ENCODE data around the gene TOM1. TPM values are rescaled to one million over a fixed set of nuclear protein-coding genes. Genes with fewer than 3 reads are reported as not detected.
A peak's percentile ranks its signal among the peaks of the same experiment; 100 is the strongest.

Gene TOM1
- total and polyA plus RNA-seq, 2 of the 13 experiments (the other 11 are each of a cell fraction or from before 2014, with no cell fraction given): 30.8 to 87.3 TPM

- TF ChIP-seq ZNF430 (CRISPR knock-in tag; IDR thresholded peaks at IDR 0.05) (peak; percentile 20; the same call in 1 of the 2 replicates), ZNF646 (CRISPR knock-in tag; IDR thresholded peaks at IDR 0.05) (peak; percentile 93), SKI (IDR thresholded peaks at IDR 0.05; ENCODE audit: partially characterized antibody) (peak; percentile 59), ZNF788 (CRISPR knock-in tag; IDR thresholded peaks at IDR 0.05; ENCODE audit: borderline replicate concordance) (peak; percentile 54; the same call in 1 of the 2 replicates), CCDC6 (CRISPR knock-in tag; IDR thresholded peaks at IDR 0.05) (no peak; the same call in 1 of the 2 replicates), ZNF230 (CRISPR knock-in tag; IDR thresholded peaks at IDR 0.05) (0 out of 2 replicates have a peak, but pooled peaks have one; percentile 44), IKZF1 (IDR thresholded peaks at IDR 0.05) (no peak), ZFAT (CRISPR knock-in tag; conservative IDR thresholded peaks at IDR 0.05) (no peak), MBD4 (IDR thresholded peaks at IDR 0.05; ENCODE audit: borderline replicate concordance, low read length) (no peak), ZNF619 (CRISPR knock-in tag; IDR thresholded peaks at IDR 0.05) (peak; percentile 60; the same call in 1 of the 2 replicates), SRSF4 (IDR thresholded peaks at IDR 0.05; ENCODE audit: low read depth, low read length, poor library complexity, severe bottlenecking) (no peak), ZFP62 (CRISPR knock-in tag; IDR thresholded peaks at IDR 0.05) (no peak), TGIF2 (CRISPR knock-in tag; IDR thresholded peaks at IDR 0.05) (peak; percentile 64), ZNF724P (CRISPR knock-in tag; IDR thresholded peaks at IDR 0.05; ENCODE audit: borderline replicate concordance) (no peak)
- TF ChIP-seq, protein P1, sequence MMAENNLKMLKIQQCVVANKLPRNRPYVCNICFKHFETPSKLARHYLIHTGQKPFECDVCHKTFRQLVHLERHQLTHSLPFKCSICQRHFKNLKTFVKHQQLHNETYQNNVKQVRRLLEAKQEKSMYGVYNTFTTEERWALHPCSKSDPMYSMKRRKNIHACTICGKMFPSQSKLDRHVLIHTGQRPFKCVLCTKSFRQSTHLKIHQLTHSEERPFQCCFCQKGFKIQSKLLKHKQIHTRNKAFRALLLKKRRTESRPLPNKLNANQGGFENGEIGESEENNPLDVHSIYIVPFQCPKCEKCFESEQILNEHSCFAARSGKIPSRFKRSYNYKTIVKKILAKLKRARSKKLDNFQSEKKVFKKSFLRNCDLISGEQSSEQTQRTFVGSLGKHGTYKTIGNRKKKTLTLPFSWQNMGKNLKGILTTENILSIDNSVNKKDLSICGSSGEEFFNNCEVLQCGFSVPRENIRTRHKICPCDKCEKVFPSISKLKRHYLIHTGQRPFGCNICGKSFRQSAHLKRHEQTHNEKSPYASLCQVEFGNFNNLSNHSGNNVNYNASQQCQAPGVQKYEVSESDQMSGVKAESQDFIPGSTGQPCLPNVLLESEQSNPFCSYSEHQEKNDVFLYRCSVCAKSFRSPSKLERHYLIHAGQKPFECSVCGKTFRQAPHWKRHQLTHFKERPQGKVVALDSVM (CRISPR knock-in tag; IDR thresholded peaks at IDR 0.05): peak; percentile 68
- TF ChIP-seq, protein P2, sequence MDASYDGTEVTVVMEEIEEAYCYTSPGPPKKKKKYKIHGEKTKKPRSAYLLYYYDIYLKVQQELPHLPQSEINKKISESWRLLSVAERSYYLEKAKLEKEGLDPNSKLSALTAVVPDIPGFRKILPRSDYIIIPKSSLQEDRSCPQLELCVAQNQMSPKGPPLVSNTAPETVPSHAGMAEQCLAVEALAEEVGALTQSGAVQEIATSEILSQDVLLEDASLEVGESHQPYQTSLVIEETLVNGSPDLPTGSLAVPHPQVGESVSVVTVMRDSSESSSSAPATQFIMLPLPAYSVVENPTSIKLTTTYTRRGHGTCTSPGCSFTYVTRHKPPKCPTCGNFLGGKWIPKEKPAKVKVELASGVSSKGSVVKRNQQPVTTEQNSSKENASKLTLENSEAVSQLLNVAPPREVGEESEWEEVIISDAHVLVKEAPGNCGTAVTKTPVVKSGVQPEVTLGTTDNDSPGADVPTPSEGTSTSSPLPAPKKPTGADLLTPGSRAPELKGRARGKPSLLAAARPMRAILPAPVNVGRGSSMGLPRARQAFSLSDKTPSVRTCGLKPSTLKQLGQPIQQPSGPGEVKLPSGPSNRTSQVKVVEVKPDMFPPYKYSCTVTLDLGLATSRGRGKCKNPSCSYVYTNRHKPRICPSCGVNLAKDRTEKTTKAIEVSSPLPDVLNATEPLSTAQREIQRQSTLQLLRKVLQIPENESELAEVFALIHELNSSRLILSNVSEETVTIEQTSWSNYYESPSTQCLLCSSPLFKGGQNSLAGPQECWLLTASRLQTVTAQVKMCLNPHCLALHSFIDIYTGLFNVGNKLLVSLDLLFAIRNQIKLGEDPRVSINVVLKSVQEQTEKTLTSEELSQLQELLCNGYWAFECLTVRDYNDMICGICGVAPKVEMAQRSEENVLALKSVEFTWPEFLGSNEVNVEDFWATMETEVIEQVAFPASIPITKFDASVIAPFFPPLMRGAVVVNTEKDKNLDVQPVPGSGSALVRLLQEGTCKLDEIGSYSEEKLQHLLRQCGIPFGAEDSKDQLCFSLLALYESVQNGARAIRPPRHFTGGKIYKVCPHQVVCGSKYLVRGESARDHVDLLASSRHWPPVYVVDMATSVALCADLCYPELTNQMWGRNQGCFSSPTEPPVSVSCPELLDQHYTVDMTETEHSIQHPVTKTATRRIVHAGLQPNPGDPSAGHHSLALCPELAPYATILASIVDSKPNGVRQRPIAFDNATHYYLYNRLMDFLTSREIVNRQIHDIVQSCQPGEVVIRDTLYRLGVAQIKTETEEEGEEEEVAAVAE (CRISPR knock-in tag; IDR thresholded peaks at IDR 0.05; ENCODE audit: borderline replicate concordance): peak; percentile 33; the same call in 1 of the 2 replicates
Measured at GRCh38 chr22:35380537-35381423, 81.1 kb downstream of the TOM1 start, which contains the start of gene HMOX1 (continued).
